HG02884 (cell line): ENCODE measurements around the gene ZBTB20.
A peak's percentile ranks its signal among the peaks of the same experiment; 100 is the strongest.

Experiments used
- ATAC-seq: cut with Tn5 transposase; IDR thresholded peaks from one replicate; pipeline ENCODE4 v1.9.1; 2021; ENCODE audit warnings: mild to moderate bottlenecking, moderate library complexity; ENCODE audit not compliant: unreplicated experiment

ZBTB20 gene

DNA sequence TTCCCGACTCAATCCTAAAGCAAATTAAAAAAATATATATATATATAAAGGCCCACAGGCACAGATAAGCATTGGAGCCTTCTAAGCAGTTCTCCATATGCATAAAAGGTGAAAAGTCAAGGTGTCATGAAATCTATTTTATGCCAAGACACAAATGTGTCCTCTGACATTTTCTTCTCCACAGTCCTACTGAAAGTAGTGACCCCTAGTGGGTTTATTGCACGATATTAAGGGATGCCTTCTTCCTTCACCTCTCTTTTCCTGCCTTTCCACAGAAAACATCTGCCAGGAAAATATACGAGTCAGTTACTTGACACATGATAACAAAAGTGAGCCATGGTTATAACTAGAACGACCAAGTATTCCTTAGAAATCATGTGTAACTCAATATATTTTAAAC lies 550.1 kb downstream of the ZBTB20 start:
- no peak for ATAC-seq

DNA sequence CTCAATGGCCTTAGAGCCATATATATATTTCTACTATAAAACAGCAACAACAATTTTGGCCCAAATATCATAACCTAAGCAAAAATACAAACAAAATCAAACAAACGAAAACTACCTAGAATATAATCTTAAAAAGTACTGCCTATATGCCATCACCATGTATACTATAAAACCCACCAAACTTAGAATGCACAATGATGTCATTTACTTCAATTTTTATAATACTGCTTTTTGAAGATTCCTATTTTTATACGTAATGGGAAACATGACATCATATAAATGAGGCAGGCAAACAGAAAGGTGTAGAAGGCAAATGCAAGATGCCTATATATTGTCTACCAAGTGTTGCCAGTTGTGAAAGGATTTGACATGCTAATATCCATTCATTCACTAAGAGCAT lies 550.9 kb downstream of the ZBTB20 start:
- no peak for ATAC-seq

DNA sequence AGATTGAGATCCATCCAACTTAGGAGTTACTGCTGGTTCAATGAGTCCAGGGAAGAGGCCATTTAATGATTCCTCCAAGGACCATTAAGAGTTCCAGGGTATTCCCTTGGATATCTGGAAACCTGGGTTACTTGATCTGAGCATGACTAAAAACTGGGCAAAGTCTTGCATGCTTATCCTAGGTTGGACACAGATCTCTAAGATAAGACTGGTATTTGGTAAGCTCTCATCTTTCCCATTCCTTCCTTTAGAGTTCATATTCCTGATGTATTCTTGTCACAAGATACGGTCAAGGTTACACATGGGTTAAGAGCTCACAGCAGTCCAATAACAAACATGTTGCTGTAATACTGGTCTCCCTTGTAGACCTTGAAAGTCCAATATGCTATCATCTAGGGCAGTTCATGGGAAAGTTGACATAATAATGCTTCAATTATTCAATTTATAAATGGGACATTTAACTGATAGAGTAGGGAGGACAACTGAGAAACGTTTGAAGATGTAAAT lies 551.5 kb downstream of the ZBTB20 start:
- no peak for ATAC-seq

DNA sequence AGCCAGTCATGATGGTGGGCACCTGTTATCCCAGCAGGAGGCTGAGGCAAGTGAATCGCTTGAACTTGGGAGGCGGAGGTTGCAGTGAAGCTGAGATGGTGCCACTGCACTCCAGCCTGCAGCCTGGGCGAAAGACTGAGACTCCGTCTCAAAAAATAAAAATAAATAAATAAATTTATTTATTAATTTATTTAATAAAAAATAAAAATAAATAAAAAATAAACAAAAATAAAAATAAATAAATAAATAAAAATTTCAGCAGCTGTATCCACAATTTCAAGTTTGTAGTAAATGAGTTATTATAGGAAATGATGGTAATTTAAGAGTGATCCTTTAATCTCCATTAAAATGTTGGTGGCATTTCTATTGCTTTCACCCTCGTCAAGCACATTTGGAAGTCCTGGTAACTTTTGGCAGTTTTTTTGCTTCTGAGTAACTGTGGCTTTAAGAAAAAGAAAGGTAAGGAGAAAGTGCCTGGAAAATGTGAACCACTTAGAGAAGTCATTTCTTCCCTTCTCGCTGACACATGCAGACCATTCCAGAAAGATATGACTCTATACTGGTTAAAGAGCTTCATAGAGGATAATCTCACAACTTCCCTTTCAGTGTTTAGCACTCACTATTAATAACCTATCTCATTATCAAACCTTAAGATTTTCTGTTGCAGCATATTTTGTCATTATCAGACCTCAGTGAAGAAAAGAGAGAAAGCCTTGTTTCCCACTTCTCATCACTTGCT lies 556.6 kb downstream of the ZBTB20 start:
- ATAC-seq: no peak

DNA sequence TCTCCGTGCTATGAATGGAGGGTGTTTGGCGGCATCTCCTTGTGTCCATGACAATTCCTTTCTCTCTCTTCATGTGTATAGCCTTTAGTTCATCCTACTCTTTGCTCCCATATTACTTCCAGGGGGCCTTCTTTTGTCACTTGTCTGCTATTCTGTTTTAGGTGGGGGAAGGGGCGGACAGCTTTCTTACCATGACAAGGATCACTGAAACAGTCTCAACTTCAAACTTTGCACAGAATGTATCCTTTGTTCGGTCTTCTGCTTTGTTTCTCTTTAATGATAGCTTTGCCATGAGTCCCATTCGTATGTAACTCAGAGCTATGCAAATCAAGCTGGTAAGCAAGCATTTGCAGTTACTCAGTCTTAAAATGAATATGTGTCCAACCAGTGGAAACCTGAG lies 559.1 kb downstream of the ZBTB20 start:
- ATAC-seq: no peak

DNA sequence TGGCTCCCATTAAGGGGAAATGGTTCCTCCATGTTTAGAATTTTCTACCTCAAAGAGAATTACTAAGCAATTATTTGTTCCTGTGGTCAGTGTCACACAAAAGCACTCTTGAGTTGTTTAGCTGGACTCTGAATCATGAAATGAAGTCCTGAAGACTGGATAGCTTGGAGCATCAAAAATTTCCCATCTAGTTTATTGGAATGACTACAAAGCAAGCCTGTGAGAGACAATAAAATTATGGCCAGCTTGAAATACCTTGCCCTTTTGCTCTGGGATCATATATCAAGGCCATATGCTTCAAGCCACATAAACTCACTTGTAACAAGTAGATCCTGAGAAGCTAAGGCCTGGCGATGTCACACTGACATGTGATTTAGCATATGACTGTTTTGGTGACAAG lies 561.0 kb downstream of the ZBTB20 start:
- no peak for ATAC-seq

DNA sequence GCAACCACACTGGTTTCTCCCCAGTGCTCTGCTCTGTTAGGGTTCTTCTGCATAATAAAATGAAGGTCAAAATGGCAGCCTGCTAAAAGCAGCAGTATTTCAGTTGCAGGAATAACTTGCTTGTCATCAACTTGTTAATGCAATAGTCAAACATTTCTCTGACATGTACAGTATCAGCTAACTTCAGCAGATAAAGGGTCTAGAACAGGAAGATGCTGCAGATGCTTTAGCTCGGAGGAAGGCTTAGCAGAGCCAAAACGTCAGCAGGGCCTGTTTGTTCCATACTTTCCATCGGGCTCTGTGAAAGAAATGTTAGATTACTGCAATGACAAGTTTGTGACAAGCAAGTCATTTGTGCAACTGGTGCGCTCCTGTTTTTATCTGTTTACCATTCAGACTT lies 561.4 kb downstream of the ZBTB20 start:
- ATAC-seq: no peak

DNA sequence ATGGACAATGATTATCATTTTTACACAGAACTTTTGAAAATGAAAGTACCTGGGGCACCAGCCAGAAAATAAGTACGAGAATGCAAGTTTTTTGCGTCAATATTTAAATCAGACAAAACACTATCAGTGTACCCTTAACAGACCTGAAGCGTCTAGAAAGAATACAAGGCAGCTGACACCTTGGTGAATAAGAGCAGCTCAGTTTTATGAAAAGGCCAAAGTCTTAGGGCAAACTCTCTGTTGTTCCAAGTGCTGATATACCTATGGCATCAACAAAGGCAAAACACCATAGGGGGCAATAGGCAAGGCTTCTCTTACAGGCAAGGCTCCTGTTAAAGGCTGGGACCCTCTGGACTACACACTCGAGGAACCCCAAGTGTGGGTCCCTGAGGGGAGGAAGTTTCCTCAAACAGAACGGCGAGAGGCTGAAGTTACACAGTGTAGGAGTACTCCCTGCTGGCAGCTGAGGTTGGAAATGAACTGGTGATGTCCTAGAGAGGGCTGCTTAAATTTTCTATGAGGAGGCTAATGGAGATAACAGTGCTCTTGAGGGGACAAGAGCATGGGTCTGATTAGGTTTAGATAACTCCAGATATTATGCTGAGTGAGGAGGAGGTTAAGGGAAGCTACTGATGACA lies 562.2 kb downstream of the ZBTB20 start:
- no peak for ATAC-seq

DNA sequence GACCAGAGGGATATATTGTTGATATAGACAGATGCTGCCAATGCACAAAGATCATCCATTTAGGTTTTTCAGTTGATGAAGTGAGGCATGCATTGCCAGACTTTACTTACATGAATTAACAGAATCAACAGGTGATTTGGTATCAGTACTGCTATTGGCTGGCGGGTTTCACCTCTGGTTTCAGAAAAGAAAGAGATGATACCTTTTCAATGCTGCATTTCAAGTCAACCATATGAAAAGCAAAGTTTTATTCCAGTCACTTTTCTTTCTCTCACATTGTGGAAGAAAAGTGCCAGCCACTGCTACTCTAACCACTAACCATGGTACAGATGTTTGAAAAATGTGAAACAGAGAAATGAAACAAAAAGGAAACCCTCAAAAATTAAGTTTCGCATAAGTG lies 564.2 kb downstream of the ZBTB20 start:
- ATAC-seq: peak; percentile 82

DNA sequence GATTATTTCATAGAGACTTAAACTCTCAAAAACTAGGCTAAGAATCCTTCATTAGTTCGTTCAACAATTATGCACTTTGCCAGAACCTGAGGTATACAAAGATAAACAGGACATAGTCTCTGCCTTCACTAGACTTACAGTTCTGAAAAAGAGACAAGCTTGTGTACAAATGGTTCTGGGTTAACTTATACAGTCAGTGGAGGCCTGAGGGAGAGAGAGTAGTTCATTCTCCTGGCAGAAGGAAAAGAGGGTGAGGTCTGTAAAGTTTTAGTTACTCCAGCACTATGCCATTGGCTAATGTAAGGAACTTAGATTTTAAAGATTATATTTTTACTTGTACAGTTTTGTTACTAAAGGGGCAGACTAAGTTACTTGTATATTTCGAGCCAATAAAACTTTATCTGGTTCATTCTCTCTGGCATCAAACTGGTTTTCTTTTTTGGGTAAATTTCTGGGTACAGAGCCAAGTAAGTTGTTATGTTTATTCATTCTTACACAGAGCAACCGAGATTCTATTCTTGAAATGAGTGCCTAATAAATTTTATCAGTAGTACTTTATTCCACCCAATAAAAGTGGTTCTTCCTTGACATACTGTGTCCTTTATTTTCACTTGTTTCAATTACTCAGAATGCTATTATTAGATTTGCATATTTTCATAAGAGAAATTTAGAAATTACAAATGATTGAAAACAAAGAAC lies 574.6 kb downstream of the ZBTB20 start:
- ATAC-seq: no peak

DNA sequence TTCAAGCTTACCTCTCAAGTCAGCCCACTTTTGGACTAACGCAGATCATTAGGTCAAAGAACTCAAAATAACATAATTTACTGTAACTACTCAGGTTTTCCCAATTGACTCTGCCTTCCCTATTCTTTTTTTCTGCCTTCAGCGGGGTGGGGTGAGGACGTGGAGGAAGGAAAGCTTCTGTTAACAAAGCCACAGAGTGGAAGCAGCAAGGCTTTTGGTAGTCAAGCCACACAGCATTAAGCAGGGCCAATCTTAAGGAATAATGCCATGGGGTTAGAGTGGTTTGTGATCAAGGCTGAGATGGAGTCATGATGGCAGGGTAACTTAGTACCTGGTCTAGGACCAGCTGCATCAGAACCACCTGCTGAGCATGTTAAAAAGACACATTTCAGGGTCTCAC lies 575.7 kb downstream of the ZBTB20 start:
- ATAC-seq: no peak

DNA sequence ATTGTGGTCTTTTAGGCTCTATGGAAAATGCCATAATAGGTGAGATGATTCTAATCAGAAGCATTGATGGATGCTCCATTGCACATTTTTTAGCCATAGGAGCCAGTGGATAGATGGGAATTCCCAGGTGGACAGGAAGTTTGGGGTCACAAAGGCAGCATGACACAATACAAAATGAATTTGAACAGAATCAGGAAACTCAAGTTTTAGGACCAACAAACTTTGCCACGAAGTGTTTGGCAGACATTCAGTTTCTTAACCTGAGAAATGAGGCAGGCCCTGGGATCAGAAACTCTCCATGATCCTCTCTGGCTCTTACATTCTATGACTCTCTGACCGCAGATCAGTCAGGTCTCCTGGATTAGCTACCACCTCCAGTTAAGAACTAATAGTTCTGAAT lies 577.9 kb downstream of the ZBTB20 start:
- ATAC-seq: no peak

DNA sequence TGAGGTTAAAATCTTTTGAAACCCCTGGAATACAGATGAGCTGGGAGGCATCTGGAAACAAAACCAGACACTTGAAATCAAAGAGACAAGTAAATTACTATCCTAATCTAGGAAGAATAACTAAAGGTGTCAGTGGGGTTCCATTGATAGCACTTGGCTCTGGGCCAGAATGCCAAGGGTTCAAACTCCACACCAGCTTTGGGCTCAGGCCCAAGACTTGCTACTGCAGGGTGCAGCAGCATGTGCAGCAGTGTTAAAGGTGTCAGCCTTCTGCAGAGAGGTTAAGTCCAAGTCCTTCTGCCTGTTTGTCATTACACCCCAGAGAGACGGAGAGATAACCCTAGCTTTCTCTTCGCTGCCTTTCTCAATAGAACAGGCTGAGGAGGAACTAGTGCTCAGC lies 579.3 kb downstream of the ZBTB20 start:
- no peak for ATAC-seq

DNA sequence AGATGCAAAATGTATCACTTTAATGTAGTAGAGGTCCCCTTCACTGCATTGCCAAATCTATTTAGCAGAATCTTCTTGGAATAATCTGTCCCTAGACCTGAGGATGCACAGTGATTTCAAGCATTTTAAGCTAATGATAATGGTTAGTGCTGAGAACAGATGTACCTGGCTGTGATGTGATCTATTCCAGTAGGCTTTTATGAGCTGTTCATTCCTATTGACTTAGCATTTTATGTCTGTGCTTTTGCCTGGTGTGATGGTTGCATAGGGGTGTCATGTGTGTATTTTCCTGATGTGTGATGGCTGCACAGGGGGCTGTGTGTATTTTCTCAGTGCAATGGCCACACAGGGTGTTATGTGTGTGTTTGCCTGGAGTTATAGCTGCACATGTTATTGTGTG lies 580.3 kb downstream of the ZBTB20 start:
- no peak for ATAC-seq

DNA sequence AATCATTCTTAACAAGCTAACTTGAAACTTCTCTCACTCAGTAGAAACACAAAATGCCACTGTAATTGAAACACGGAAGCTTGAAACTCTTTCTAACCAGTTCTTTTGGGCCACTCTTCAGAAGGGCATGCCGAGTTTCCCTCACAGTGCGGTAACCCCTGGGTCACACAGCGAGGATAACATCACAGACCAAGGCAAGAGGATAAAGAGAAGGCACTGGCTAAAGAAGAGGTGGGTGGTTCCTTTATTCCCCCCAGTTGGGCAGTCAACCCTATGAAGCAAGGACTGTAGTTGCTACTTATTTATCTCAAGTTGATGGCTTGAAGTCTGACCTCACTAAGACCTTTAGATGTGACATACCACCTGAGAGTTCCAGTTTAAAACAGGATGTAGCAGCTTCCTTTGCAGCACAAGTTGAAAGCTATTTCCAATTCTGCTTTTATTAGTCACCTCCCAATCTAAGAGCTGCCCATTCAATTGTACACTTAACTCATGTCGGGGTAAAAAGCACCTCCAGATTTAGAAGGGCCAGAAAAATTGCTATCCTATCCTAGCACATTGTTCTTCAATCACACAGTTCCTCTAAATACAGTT lies 580.8 kb downstream of the ZBTB20 start:
- ATAC-seq: peak; percentile 89

DNA sequence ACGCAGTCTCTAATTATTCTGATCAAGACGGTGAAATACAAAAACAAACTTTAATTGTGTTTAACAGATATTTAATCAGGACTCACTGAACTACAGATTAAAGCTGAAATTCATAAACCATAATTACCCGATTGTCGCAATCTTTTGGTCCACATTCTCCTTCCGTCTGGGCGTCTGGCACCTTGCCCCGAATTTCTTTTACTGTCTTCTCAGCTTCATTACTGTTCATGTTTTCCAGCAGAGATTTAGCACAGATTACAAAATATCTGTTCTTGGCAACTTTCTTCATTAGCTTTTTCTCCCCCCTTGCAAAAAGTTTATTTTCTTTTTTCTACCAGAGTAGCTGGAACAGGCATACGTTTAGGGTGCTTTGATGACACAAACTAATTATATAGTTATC lies 581.9 kb downstream of the ZBTB20 start:
- ATAC-seq: no peak

DNA sequence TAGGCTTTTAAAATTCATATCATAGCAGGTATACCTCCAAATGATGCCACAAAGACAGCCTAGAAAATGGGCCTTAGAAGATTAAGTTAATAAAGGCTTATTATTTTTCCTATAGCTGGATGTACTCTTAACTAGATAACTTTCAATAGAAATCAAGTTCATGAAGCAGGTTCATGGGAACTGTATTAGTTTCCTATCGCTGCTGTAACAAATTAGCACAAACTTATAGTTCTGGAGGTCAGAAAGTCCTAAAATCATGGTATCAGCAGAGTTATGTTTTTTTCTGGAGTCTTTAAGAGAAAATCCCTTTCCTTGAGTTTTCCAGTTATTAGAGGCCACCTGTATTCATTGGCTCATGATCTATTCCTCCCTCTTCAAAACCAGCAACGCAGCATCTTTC lies 583.4 kb downstream of the ZBTB20 start:
- no peak for ATAC-seq

DNA sequence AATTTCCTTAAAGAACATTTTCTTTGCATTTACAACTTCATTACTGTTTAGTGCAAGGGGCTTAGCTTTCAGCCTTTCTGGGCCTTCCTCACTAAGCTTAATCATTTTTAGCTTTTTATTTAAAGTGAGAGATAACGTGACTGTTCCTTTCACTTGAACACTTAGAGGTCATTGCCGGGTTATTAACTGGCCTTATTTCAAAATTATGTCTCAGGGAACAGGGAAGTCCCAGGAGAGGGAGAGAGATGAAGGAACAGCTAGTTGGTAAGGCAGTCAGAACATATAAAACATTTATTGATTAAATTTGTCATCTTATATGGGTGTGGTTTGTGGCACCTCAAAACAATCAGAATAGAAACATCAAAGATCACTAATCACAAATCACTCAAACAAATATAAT lies 584.5 kb downstream of the ZBTB20 start:
- ATAC-seq: no peak

DNA sequence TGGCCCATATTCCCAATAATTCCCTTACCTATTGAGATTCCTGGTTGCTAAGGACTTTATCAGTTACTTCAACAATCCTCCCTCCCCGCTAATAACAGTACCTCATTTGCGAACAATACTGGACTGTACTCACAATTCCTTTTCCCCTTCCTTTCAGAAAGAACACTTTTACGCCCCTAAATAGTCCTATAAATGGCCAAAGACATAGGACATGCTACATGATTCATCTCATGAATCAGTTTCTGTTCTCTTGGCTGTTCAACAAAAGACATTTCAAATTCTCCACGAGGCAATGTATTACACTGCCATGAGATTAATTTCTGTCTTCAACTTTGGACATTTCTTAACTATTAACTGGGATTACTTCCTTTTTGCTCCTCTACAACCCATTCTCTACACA lies 588.8 kb downstream of the ZBTB20 start:
- no peak for ATAC-seq

DNA sequence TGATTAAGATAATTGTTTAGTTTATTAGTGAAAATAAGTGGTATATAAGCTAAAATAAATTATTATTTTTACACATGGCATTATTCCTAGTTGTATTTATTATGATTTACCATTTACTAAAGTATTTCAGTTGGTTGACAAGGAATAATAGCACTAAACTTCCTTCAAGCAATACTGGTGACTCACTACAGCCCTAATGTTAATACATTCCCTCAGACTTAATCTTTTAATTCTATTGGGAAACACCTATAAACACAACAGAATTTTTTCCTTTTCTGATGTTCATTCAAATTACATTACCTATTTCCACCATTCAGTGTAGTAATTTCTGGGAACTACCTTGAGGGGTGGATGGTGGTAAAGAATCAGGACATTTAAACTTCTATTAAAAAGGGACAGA lies 589.3 kb downstream of the ZBTB20 start:
- no peak for ATAC-seq

DNA sequence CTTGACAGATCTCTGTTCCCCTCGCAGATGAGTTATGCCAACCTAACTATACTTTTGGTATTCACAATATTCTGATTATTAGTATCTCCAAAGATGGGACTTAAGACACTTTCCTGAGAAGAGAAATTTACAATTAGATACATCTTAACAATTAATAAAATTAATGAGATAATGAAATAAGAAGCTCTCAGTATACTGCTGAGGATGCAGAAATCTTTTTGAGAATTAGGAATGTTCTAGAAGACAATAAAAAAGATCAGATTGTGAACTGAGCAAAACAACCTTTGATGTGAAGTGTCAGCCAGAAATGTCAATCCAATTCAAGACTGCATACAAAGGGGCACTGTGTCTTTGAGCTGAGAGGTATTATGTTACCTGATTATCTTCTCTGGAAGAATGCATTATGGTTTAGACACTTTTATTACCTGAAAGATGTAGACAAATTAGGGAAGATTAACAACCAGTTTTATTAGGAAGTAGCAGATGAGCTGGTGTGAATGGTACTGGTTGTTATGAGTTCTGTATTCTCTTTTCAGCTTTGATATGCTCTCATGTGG lies 590.4 kb downstream of the ZBTB20 start:
- ATAC-seq: no peak
